SK-N-SH treated with all-trans-retinoic acid at 6 μM for 48 hours (cell line): ENCODE measurements around the gene IGSF22.

ENCODE experiments used
- ATAC-seq: fragments of 200-7000 bp; cut with Tn5 transposase; 3 replicates; pipeline ENCODE4 v1.9.1; 2020; ENCODE audit warnings: mild to moderate bottlenecking, moderate library complexity
- ARNTL ChIP-seq: fragments of 450-650 bp; formaldehyde crosslinking; IDR thresholded peaks from 2 replicates; pipeline ENCODE4 v1.5.0; 2020; ENCODE audit warnings: low read depth, mild to moderate bottlenecking, moderate library complexity, borderline replicate concordance
- BACH2 ChIP-seq: fragments of 250-450 bp; sonication (Bioruptor Pico); IDR thresholded peaks from 2 replicates; pipeline ENCODE4 v1.9.0; 2021; ENCODE audit warnings: mild to moderate bottlenecking, borderline replicate concordance
- CSDC2 ChIP-seq: fragments of 250-450 bp; sonication (Bioruptor Pico); IDR thresholded peaks from 2 replicates; pipeline ENCODE4 v1.5.0; 2020; ENCODE audit warnings: mild to moderate bottlenecking, moderate library complexity
- CSRNP3 ChIP-seq: fragments of 250-450 bp; sonication (Bioruptor Pico); IDR thresholded peaks from 2 replicates; pipeline ENCODE4 v1.5.1; 2021; ENCODE audit warnings: mild to moderate bottlenecking, moderate library complexity
- ESRRG ChIP-seq: fragments of 250-450 bp; sonication (Bioruptor Pico); IDR thresholded peaks from 2 replicates; pipeline ENCODE4 v1.6.1; 2021; ENCODE audit warnings: mild to moderate bottlenecking
- GLIS3 ChIP-seq: fragments of 250-450 bp; sonication (Bioruptor Pico); IDR thresholded peaks from 2 replicates; pipeline ENCODE4 v1.5.0; 2020; ENCODE audit warnings: mild to moderate bottlenecking, moderate library complexity
- OSR1 ChIP-seq: fragments of 250-450 bp; sonication (Bioruptor Pico); IDR thresholded peaks from 2 replicates; pipeline ENCODE4 v1.8.0; 2022; ENCODE audit warnings: moderate library complexity, mild to moderate bottlenecking, inconsistent platforms
- PATZ1 ChIP-seq: fragments of 250-450 bp; sonication (Bioruptor Pico); IDR thresholded peaks from 2 replicates; pipeline ENCODE4 v1.8.0; 2020; ENCODE audit warnings: mild to moderate bottlenecking, moderate library complexity, borderline replicate concordance
- POU6F1 ChIP-seq: fragments of 250-450 bp; sonication (Bioruptor Pico); IDR thresholded peaks from 2 replicates; pipeline ENCODE4 v1.8.0; 2021; ENCODE audit warnings: low read depth, mild to moderate bottlenecking, moderate library complexity, borderline replicate concordance
- PPARA ChIP-seq: fragments of 250-450 bp; sonication (Bioruptor Pico); IDR thresholded peaks from 2 replicates; pipeline ENCODE4 v1.5.0; 2020; ENCODE audit warnings: mild to moderate bottlenecking, borderline replicate concordance
- SNAI2 ChIP-seq: fragments of 250-450 bp; sonication (Bioruptor Pico); IDR thresholded peaks from 2 replicates; pipeline ENCODE4 v1.5.0; 2020; ENCODE audit warnings: mild to moderate bottlenecking, moderate library complexity
- TCF4 ChIP-seq: fragments of 250-450 bp; sonication (Bioruptor Pico); IDR thresholded peaks from 2 replicates; pipeline ENCODE4 v1.8.0; 2021; ENCODE audit warnings: mild to moderate bottlenecking, moderate library complexity, borderline replicate concordance
- TOX ChIP-seq: fragments of 250-450 bp; sonication (Bioruptor Pico); IDR thresholded peaks from 2 replicates; pipeline ENCODE4 v1.8.0; 2021; ENCODE audit warnings: mild to moderate bottlenecking, moderate library complexity, borderline replicate concordance
- TSHZ2 ChIP-seq: fragments of 250-450 bp; sonication (Bioruptor Pico); IDR thresholded peaks from 2 replicates; pipeline ENCODE4 v1.5.0; 2020; ENCODE audit warnings: mild to moderate bottlenecking, moderate library complexity
- ZC3H10 ChIP-seq: fragments of 250-450 bp; sonication (Bioruptor Pico); IDR thresholded peaks from 2 replicates; pipeline ENCODE4 v1.5.1; 2021; ENCODE audit warnings: mild to moderate bottlenecking, moderate library complexity
- ZFP3 ChIP-seq: fragments of 250-450 bp; sonication (Bioruptor Pico); IDR thresholded peaks from 2 replicates; pipeline ENCODE4 v1.5.0; 2020; ENCODE audit warnings: mild to moderate bottlenecking, moderate library complexity
- ZFP30 ChIP-seq: fragments of 450-650 bp; formaldehyde crosslinking; IDR thresholded peaks from 2 replicates; pipeline ENCODE4 v1.5.0; 2022; ENCODE audit warnings: mild to moderate bottlenecking, moderate library complexity
- ZNF565 ChIP-seq: fragments of 450-650 bp; formaldehyde crosslinking; conservative IDR thresholded peaks from 2 replicates; pipeline ENCODE4 v1.5.0; 2020; ENCODE audit warnings: low read depth, mild to moderate bottlenecking, moderate library complexity
- ZNF70 ChIP-seq: fragments of 450-650 bp; formaldehyde crosslinking; IDR thresholded peaks from 2 replicates; pipeline ENCODE4 v1.5.0; 2020; ENCODE audit warnings: mild to moderate bottlenecking, moderate library complexity
- ZNF8 ChIP-seq: fragments of 450-650 bp; formaldehyde crosslinking; IDR thresholded peaks from 2 replicates; pipeline ENCODE4 v1.5.0; 2020; ENCODE audit warnings: mild to moderate bottlenecking, moderate library complexity

IGSF22 gene

GRCh38 chr11:18721561-18722292 lies 4.3 kb downstream of the IGSF22 start (continued):
- no peak for TF ChIP-seq POU6F1 (CRISPR knock-in tag)
- no peak for TF ChIP-seq ZC3H10 (CRISPR knock-in tag)

- ATAC-seq, result peak; percentile 94
Measured at GRCh38 chr11:18720808-18721560, 5.0 kb downstream of the IGSF22 start.

More at GRCh38 chr11:18720808-18721560, 5.0 kb downstream of the IGSF22 start:
- TF ChIP-seq ZFP30 (CRISPR knock-in tag) (no peak), ZFP3 (CRISPR knock-in tag) (no peak), TOX (CRISPR knock-in tag) (no peak), ZNF565 (CRISPR knock-in tag) (no peak), OSR1 (CRISPR knock-in tag) (no peak), BACH2 (CRISPR knock-in tag) (no peak), ESRRG (CRISPR knock-in tag) (no peak), SNAI2 (no peak), PPARA (no peak), GLIS3 (CRISPR knock-in tag) (no peak), ZNF8 (CRISPR knock-in tag) (no peak), POU6F1 (CRISPR knock-in tag) (no peak), PATZ1 (CRISPR knock-in tag) (no peak), ZC3H10 (CRISPR knock-in tag) (no peak), CSRNP3 (CRISPR knock-in tag) (no peak), CSDC2 (CRISPR knock-in tag) (no peak), TCF4 (CRISPR knock-in tag) (no peak), ARNTL (CRISPR knock-in tag) (no peak), TSHZ2 (CRISPR knock-in tag) (no peak), ZNF70 (no peak)
